Measurements from ENCODE around the gene ARHGAP24. TPM values are rescaled to one million over a fixed set of nuclear protein-coding genes. Genes with fewer than 3 reads are reported as not detected.

Gene ARHGAP24
- total RNA-seq, 2 experiments from 2014 or later = 0.30 to 0.53 TPM

GRCh38 chr4:85761803-85762528 is 287.0 kb downstream of the ARHGAP24 start:
- ChIA-PET POLR2A (interaction anchor here (1.0 kb wide), 1 partner anchor 22 kb away, joined by 3 read pairs; no protein-coding TSS in a partner anchor), CTCF (no interaction called here)
- H3K4me1 Mint-ChIP-seq (ENCODE audit: low read depth) = no peaks in the 10 kb centered on the region
- Histone ChIP-seq H3K27ac (ENCODE audit: low read depth in 1 of 2, low read length in 2 of 2) (no peak overlapping the region), H3K27me3 (ENCODE audit: control insufficient read depth in 1 of 2, insufficient read depth in 2 of 2, low read length in 2 of 2) (no peaks in the 10 kb centered on the region), H3K4me3 (ENCODE audit: low read length) (no peak overlapping the region), H3K4me1 (ENCODE audit: insufficient read depth, low read length) (no peaks in the 10 kb centered on the region), H3K36me3 (ENCODE audit: insufficient read depth, low read length) (no peaks in the 10 kb centered on the region), H3K9me3 (ENCODE audit: control insufficient read depth in 1 of 2, insufficient read depth in 1 of 2, low read length in 2 of 2) (no peaks in the 10 kb centered on the region)
- H3K4me3 Mint-ChIP-seq = no peak overlapping the region
- intact Hi-C loops (cut with DNase I, micrococcal nuclease) = no loop called here
- DNase-seq (no peak), ATAC-seq (ENCODE audit: poor library complexity) (no peak)
- TF ChIP-seq CTCF (IDR thresholded peaks at IDR 0.05) = no peak
- no peaks in the 10 kb centered on the region for H3K27me3 Mint-ChIP-seq
- no peaks in the 10 kb centered on the region for H3K36me3 Mint-ChIP-seq (ENCODE audit: low read depth)
- no peaks in the 10 kb centered on the region for H3K9me3 Mint-ChIP-seq
- H3K27ac Mint-ChIP-seq = no peak overlapping the region

- H3K4me1 Mint-ChIP-seq (ENCODE audit: low read depth) = no peaks in the 10 kb centered on the region
- ChIA-PET CTCF (no interaction called here), POLR2A (interaction anchor here (1.0 kb wide), 1 partner anchor 22 kb away, joined by 3 read pairs; no protein-coding TSS in a partner anchor)
- H3K27me3 ChIP-seq (ENCODE audit: control insufficient read depth in 1 of 2, insufficient read depth in 2 of 2, low read length in 2 of 2) = no peaks in the 10 kb centered on the region
- TF ChIP-seq CTCF (IDR thresholded peaks at IDR 0.05) = no peak
- H3K27ac Mint-ChIP-seq = no peak overlapping the region
- no peaks in the 10 kb centered on the region for H3K9me3 Mint-ChIP-seq
- no peak for ATAC-seq (ENCODE audit: poor library complexity)
- H3K4me3 Mint-ChIP-seq = no peak overlapping the region
- DNase-seq = no peak
- no peaks in the 10 kb centered on the region for H3K4me1 ChIP-seq (ENCODE audit: insufficient read depth, low read length)
- no peak overlapping the region for H3K4me3 ChIP-seq (ENCODE audit: low read length)
- no peaks in the 10 kb centered on the region for H3K27me3 Mint-ChIP-seq
- H3K27ac ChIP-seq (ENCODE audit: low read depth in 1 of 2, low read length in 2 of 2) = no peak overlapping the region
- no peaks in the 10 kb centered on the region for H3K9me3 ChIP-seq (ENCODE audit: control insufficient read depth in 1 of 2, insufficient read depth in 1 of 2, low read length in 2 of 2)
- no peaks in the 10 kb centered on the region for H3K36me3 Mint-ChIP-seq (ENCODE audit: low read depth)
- intact Hi-C loops (cut with DNase I, micrococcal nuclease) = no loop called here
- no peaks in the 10 kb centered on the region for H3K36me3 ChIP-seq (ENCODE audit: insufficient read depth, low read length)
These were observed 287.6 kb downstream of the ARHGAP24 start for GRCh38 chr4:85762529-85762871.

- Mint-ChIP-seq H3K4me1 (ENCODE audit: low read depth) (no peaks in the 10 kb centered on the region), H3K27me3 (no peaks in the 10 kb centered on the region), H3K4me3 (no peak overlapping the region), H3K36me3 (ENCODE audit: low read depth) (no peaks in the 10 kb centered on the region), H3K9me3 (no peaks in the 10 kb centered on the region), H3K27ac (no peak overlapping the region)
- Histone ChIP-seq H3K27ac (ENCODE audit: low read depth in 1 of 2, low read length in 2 of 2) (no peak overlapping the region), H3K9me3 (ENCODE audit: control insufficient read depth in 1 of 2, insufficient read depth in 1 of 2, low read length in 2 of 2) (no peaks in the 10 kb centered on the region), H3K4me3 (ENCODE audit: low read length) (no peak overlapping the region), H3K27me3 (ENCODE audit: control insufficient read depth in 1 of 2, insufficient read depth in 2 of 2, low read length in 2 of 2) (no peaks in the 10 kb centered on the region), H3K4me1 (ENCODE audit: insufficient read depth, low read length) (no peaks in the 10 kb centered on the region), H3K36me3 (ENCODE audit: insufficient read depth, low read length) (no peaks in the 10 kb centered on the region)
- no peak for DNase-seq
- TF ChIP-seq CTCF (IDR thresholded peaks at IDR 0.05) = no peak
- no peak for ATAC-seq (ENCODE audit: poor library complexity)
- POLR2A ChIA-PET = no interaction called here
- CTCF ChIA-PET = no interaction called here
- intact Hi-C loops (cut with DNase I, micrococcal nuclease) = no loop called here
These were observed 288.3 kb downstream of the ARHGAP24 start for GRCh38 chr4:85763202-85763601.

Data from CD4-positive, alpha-beta T cell (primary cell).